HG03354 (cell line): ENCODE measurements around the gene PTPN23.
"Not testable (repeated sequence)": the region's sequence is repeated elsewhere in the genome, so short reads cannot be mapped to it uniquely, and the experiment has no call there.

ENCODE experiments used
- ATAC-seq: cut with Tn5 transposase; IDR thresholded peaks from one replicate; pipeline ENCODE4 v1.9.1; 2021; ENCODE audit warnings: mild to moderate bottlenecking; ENCODE audit not compliant: unreplicated experiment, poor library complexity, severe bottlenecking

The PTPN23 gene

DNA sequence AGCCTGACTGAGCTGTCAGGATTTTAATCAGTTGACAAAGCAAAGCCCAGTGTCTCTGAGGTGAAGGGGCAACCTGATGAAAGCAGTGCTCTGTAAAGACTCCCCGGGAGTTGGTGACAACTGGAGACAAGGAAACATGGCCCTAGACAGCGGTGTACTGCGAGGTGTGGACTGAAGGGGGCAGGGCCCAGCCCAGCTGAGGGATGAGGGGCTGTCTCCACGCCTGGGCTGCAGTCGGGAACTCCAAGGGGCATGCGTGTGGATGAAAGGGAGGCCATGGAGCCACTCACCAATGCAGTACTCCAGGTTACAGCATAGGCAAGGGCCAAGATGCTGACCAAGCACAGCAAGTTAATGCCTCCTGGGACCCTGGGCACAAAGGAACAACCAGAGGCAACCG is 49.8 kb downstream of the PTPN23 start:
- ATAC-seq, result no peak

DNA sequence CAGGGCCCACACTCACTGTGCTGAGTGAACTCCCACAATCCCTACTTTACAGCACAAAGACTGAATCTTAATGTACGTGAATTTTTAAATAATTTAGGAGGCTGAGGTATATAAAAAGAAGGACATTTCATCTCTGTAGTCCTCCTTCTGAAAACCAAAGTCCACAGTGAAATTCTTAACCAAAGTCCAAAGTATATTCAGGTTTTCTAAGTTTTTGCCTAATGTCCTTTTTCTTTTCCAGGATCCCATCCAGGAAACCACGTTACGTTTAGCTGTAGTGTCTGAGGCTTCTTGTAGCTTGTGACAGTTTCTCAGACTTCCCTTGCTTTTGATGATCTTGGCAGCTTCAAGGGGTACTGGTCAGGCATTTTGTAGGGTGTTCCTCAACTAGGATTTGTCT is 50.4 kb downstream of the PTPN23 start:
- ATAC-seq, result no peak

DNA sequence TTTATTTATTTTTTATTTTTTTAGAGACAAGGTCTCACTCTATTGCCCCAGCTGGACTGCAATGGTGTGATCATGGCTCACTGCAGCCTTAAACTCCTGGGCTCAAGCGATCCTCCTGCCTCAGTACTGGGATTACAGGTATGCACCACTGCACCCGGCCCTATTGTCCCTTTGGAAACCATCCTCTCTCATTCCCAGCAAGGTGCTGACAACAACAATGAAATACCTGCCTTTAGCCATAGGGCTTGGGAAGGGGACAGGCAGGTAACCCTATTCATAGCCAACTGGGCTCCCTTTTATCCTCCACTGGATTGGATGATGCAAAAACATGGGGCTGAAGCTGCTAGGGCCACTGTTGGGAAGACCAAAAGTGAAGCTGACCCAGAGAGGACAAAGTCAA is 51.9 kb downstream of the PTPN23 start:
- ATAC-seq, result no peak

DNA sequence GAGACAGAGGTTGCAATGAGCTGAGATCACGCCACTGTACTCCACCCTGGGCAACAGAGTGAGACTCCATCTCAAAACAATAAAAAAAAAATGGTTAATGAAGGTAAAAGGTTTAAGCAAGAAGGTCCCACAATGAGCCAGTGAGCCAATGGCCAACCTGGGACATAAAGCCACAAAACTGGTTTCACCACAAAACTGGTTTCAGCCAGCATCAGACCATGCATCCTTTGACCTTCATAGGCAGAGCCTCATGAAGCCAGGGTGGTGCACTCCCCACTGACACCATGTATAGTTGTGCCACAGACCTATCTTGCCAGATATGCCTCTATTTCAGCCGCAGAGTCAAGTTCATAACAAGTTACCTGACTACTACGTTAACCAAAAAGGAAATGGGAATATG is 53.0 kb downstream of the PTPN23 start:
- ATAC-seq, result no peak

DNA sequence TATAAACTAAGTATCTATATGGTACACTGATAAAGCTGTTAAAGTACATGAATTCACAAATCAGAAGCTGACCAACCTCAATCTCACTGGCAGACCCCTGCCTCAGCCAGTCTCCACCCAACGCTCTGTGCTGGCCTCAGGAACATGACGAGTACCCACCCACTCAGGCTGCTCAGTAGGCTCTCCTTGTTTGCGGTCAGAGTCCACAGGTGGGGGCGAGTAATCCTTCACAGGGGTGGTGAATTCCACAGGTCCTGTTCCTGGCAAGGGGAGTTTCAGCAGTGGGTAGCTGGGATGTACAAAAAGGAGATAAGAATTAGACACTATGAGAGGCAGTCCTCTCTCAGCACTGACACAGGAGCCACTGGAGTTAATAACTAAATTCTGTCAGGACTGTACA is 54.0 kb downstream of the PTPN23 start:
- no peak for ATAC-seq

DNA sequence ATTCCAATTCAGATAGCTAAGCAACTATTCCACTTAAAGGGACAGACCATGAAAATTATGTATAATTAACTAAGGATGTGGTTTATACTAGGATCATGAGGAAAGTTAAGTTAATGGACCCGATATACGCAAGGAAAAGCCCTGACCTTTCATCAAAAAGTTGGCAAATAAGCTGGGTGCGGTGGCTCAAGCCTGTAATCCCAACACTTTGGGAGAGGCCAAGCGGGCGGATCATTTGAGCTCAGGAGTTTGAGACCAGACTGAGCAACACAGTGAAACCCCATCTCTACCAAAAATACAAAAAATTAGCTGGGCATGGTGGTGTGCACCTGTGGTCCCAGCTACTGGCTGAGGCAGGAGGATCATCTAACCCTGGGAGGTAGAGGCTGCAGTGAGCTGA is 55.4 kb downstream of the PTPN23 start:
- no peak for ATAC-seq

DNA sequence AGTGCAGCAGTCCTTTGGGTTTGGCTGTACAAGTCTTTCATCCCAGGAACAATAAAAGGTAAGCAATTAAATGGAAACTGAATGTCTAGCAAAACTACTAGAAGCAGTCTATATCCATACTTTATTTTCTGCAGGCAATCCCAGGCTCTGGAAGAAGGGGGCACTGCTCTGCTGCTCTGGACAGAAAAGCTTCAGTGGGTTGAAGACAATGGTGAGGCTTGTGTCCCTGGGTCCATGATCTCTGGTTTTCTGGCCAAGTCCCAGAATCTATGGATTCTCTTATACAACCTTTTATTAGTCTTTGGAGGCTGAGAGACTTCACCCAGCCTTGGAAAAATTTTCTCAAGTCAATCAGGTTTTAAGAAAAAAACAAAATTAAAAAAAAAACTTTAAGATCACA is 59.3 kb downstream of the PTPN23 start:
- no peak for ATAC-seq

DNA sequence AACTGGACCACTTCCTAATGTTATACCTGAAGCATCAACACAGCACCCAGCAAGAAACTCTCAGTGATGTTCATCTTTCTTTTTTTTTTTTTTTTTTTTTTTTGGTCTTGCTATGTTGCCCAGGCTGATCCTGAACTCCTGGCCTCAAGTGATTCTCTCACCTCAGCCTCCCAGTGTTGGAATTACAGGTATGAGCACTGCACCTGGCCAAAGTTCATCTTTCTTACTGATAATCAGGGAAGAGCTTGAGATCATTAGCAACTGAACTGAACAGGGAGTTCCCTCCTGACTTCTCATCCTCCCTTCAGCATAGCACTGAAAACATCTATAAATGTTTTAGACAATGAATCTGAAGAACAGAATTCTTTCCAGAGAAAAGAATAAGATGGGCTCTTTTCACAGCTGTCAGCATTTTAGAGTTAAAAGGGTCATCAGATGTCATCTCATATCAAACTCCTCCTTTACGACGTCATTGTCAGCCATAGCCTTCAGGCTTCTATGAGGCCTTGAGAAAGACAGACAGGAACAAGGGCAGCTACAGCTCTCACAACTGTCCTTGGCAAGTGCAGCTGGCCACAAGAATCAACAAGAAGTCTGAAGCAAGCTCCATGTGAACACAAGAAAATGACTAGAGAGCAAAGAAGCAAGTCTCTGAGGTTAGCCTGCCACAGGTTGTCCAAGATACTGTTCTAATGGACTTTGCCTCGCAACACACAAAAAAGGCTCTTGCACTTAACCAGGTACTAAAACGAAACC is 61.2 kb downstream of the PTPN23 start:
- ATAC-seq, result no peak

DNA sequence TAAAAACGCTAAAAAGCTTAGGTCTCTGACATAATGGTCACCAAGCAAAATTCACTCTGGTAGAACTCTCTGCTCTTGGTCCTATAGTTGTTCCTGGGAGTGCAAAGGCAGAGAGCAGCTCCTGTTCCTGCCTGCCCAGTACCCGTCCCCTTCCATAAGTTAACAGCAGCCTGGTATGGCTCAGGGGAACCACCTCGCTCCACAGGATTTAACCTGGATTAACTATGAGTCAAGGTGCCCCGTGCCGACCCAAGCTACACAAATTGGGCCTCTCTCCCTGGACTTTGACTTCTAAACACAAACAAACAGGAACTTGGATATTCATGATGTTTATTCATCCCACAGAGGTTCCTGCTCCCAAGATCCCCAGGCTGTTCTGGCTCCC is 62.8 kb downstream of the PTPN23 start:
- no peak for ATAC-seq

DNA sequence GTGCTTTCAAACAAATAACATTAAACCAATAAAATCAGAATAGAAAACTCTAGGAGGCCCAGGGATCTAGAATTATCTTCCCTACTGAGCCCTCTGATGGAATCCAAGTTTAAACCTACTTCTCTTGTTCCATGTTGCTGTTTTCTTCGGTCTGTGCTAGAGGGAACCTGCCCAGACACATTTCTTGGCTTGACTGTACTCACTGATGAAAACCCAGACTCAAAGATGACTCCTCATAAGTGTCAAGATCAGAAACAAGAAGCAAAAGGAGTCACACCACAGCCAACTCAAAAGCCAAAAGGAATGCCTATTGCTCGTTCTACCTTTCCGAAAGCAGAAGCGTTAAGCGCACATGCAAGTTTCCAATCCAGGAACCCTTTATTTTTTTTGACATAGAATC is 63.3 kb downstream of the PTPN23 start:
- ATAC-seq, result no peak

DNA sequence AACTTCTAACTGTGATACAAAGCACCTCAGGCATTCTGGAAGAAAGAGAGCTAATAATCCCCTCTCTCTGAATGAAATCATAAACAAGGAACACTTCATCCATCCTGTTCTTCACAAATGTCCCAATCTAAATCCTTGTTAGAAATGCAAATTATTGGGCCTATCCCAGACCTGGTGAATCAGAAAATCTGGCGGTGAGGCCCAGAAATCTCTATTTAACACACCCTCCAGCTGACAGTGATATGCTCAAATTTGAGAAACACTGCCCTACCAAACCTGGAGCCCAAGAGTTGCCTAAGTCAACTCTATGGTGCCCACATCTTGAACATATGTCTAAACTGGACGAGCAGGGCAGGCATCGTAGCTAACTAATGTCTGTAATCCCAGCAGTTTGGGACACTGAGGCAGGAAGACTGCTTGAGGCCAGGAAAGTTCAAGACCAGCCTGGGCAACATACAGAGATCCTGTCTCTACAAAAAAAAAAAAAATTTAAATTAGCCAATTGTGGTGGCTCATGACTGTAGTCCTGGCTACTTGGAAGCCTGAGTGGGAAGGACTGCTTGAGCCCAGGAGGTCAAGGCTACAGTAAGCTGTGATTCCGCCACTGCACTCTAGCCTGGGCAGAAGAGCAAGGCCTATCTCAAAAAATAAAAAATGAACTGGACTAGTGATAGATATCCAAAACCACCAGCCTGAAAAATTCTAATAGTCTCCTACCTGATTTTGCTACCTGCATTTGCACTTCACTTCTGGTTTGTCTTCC is 71.8 kb downstream of the PTPN23 start:
- no peak for ATAC-seq

DNA sequence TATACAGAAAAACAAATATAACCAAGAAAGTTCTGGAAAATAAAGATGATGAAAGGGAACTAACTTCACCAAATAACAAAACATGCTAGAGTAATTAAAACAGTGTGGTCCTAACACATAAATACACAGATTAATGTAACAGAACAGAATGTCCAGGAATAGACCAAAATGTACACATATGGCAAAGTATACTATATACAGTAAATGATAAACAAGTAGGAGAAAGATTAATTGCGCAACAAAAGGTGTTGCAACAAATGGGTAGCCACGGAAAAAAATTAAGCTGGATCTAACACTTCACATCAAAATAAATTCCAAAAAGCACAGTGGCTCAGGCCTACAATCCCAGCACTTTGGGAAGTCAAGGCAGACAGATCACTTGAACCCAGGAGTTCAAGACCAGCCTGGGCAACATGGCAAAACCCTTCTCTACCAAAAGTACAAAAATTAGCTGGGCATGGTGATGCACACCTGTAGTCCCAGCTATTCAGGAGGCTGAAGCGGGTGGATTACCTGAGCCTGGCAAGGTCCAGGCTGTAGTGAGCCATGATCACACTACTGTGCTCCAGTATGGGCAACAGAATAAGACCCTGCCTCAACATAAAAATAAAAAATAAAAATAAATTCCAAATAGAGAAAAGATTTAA is 75.1 kb downstream of the PTPN23 start:
- ATAC-seq, result no peak

DNA sequence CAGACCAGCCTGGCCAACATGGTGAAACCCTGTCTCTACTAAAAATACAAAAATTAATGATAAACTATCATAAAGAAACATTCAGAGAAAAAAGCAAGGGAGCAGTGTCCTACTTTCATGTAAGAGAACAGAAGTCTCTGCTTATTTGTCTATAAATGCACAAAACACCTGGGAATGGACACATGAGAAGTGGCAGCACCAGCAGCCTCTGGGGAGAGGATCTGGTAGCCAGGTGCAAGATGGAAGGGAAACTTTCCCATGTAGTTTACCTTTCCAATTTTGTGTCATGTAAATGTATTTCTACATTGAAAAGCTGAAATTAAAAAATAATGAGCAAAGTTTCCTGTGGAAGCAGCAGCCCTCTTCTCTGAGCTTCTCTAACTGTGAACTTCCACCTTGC is 76.2 kb downstream of the PTPN23 start:
- ATAC-seq, result no peak

DNA sequence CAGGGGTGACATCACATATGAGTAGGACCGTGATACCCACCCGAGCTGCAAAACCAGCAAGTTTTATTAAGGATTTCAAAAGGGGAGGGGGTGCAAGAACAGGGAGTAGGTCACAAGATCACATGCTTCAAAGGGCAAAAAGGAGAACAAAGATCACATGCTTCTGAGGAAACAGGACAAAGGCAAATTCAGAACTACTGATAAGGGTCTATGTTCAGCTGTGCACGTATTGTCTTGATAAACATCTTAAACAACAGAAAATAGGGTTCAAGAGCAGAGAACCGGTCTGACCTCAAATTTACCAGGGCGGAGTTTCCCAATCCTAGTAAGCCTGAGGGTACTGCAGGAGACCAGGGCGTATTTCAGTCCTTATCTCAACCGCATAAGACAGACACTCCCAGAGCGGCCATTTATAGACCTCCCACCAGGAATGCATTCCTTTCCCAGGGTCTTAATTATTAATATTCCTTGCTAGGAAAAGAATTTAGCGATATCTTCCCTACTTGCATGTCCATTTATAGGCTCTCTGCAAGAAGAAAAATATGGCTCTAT is 78.8 kb downstream of the PTPN23 start:
- ATAC-seq, result not testable (repeated sequence)
